ENCODE measurements around the gene CFDP1.

The CFDP1 gene

GRCh38 chr16:75371171-75371570 is 62.1 kb downstream of the CFDP1 start:
- no peak for DNase-seq

DNA sequence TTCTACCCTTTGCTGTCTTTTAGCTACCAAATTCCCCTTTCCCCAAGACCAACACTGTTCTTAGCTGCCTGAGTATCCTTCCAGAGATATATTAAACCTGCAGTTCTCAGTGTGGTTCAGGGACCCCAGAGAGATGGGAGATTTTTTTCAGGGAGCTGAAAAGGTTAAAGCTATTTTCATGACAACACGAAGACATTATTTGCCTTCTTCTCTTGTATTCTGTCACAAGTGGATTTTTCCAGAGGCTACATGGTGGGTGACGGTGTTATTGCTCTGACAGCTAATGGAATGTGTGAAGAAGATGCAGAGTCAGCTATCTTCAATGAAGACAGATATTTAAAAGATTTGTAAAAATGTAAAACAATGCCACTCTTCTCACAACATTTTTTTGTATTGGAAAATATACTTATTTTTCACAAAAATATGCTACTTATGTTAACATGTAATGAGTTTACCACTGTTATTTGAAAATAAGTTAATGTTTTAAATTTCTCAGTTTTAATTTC is 69.0 kb downstream of the CFDP1 start:
- no peak for DNase-seq

DNA sequence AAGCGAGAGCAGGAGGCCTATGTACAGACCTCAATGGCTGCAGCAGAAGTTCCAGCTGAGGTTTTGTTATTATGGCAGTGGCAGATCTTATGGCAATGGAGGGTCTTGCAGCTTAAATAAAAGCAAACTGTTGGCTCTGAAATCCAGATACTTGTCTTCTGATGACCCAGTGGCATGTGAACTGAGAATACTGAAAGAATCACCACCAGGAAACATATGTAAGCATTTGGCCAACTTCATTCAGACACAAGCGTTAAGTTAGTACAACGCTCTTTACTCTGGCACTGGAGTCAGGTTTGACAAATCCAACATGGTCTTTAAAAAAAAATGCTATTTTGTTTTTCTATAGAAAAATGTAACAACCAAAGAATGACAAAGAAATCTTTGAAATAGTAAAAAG is 70.5 kb downstream of the CFDP1 start:
- no peak for DNase-seq

GRCh38 chr16:75361936-75362335 is 71.4 kb downstream of the CFDP1 start:
- DNase-seq = no peak

GRCh38 chr16:75354170-75354569 is 79.1 kb downstream of the CFDP1 start:
- DNase-seq = no peak

DNA sequence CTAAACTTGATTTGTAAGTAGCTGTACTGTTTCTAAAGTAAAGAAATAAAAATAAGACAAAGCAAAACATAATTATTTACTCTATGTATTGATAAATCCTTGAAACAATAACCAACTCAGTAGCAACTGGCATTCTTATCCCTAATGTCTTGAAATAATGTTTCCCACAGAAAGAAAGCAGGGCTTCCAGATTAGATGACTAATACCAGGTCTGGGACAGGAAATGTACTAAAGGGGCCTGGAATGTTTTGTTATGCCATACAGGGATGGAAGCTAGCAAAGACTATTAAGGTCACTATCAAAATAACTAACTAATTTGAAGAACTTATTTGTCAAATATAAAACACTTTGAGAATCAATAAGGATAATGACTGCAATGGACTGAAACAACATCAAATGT is 82.1 kb downstream of the CFDP1 start:
- no peak for DNase-seq

DNA sequence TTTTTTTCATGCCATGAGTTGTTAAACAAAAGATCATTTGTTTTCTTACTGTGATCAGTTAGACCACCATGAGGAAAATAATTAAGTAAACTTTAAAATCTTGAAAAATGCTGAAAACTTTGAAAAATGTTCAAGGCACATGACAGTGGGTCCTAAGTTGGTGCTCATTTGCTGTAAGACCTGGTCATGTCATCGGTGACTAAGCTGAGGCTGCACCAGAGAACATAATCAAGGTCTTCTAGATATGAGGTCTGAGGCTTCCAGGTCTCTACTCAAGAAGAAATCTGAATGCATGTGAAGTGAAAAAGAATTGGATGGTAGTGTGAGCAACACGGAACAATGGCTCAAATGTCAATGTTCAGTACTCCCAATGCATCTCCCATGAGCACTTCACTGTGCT is 87.6 kb downstream of the CFDP1 start:
- no peak for DNase-seq

GRCh38 chr16:75343941-75344340 is 89.4 kb downstream of the CFDP1 start:
- no peak for DNase-seq

DNA sequence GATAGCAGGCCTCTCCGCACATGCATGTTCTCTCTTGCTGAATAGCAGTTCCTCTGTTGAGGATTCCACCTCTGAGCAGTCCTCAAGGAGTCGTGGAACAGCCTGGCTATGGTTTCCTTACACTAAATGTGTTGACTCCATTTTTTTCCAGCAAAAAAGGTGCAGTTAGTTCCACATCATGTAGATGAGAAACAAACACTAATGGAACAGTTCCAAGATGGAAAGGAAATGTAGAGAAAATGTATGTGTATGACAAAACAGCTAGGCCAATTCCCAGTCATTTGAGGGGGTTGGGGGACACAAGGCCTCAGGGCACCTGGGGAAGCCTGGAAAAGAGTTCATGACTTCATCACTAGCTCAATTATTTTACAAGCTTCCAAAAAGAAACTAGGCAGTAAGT is 90.0 kb downstream of the CFDP1 start:
- no peak for DNase-seq

GRCh38 chr16:75342308-75342811 is 90.9 kb downstream of the CFDP1 start:
- no peak for DNase-seq

GRCh38 chr16:75341564-75342307 is 91.6 kb downstream of the CFDP1 start:
- no peak for DNase-seq

DNA sequence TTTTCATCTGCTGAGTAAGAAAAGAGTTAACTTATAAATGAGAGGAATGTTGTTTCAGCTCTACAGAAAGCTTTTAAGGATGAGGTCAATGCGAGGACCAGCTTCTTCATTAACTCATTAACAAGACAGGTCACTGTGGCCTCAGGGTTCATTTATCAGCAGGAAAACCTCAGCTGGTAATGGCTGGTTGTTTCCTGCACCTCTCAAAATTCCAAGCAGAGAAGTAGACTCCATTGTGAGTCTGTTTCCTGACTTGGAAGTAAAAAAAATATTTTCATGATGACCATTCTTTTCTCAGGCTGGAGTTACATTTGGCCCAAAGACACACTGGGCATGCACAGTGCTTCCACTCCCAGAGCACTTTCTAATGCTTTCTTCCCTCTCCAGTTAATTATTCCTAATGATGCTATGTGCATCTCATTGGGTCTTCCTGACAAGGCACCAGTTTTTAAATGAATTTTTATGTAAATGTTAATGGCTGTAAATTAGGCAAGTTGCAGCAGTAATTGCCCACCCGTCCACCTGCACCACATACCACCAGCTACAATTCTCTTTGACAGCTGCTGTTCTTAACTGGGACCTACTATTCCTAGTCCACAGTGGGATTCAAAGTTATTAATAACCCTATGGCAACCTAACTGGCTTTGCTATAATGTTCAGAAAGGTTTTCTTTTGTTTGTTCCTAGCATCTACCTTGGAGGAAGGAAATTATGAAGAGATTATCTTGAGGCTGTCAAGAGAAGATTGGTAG is 92.4 kb downstream of the CFDP1 start:
- no peak for DNase-seq

DNA sequence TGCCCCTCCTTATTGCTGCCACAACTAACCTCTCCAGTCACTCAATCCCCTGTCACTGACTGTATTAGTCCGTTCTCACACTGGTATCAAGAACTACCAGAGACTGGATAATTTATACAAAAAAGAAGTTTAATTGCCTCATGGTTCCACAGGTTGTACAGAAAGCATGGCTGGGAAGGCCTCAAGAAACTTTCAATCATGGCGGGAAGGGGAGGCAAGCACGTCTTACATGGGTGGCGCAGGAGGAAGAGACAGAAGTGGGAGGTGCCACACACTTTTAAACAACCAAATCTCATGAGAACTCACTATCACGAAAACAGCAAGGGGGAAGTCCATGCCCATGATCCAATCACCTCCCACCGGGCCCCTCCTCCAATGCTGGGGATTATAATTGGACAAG is 95.9 kb downstream of the CFDP1 start:
- DNase-seq = no peak

DNA sequence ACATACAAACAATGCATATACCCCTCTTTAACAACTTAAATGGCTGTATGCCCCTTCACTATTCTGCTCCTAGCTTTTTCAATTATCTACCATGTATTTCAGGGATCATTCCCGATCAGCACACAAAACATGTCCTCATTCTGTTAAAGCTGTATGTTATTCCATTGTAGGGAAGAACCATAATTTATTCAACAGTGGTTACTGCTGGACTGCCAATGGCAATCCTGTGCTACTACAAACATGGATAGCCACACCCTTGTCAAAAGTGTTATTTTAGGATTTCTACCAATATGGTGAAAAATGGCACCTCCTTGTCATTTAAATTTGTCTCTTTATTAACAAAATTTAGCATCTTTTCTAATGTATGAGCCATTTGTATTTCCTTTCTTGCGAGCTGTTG is 96.8 kb downstream of the CFDP1 start:
- no peak for DNase-seq

GRCh38 chr16:75333721-75334163 is 99.6 kb downstream of the CFDP1 start:
- DNase-seq = no peak

DNA sequence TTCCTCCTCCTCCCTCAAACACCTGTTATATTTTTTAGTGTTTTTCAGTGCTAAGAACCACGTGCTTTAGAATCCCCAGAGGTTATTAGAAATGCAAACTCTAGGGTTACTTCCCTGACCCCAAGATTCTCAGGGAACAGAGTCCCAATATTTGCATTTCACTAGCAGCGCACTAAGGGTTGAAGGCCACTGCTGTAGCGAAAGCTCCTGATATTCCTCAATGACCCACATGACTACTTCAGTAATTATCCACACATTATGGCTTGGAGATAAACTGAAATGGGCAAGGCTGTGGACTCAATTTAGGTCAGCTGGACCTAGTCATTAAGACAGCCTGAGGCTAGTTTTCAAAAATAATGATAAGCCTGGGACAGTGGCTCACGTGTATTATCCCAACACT is 103.4 kb downstream of the CFDP1 start:
- DNase-seq = no peak

GRCh38 chr16:75326333-75326732 is 107.0 kb downstream of the CFDP1 start:
- DNase-seq = peak; percentile 2

DNA sequence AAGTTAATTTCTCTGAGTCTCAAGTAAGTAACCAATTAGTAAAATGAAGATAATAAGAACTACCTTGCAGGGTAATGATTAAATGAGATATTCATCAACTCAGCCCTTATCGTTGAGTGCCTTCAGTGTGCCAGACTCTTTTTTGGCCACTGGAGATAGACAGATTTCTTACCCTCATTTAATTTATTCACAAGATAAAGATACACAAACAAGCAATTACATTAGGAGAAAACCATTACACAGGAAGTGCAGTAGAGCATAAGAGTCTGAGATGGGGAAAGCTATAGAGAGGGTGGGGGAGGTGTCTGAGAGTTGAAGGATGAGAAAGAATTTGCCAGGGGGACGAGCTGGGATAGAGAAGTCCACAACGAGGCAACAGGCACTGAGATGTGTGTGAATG is 109.4 kb downstream of the CFDP1 start:
- no peak for DNase-seq

DNA sequence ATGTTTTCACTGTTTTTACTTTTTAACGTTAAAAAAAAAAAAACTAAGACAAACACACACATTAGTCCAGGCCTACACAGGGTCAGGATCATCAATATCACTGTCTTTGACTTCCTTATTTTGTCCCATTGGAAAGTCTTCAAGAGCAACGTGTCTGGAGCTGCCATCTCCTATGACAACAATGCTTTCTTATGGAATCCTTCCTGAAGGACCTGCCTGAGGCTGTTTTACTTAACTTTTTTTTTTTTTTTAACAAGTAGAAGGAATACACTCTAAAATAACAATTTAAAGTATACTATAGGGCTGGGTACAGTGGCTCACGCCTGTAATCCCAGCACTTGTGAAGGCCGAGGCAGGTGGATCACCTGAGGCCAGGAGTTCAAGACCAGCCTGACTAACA is 110.1 kb downstream of the CFDP1 start:
- DNase-seq = no peak

- DNase-seq = no peak
These were observed 110.6 kb downstream of the CFDP1 start for GRCh38 chr16:75322740-75323139.

DNA sequence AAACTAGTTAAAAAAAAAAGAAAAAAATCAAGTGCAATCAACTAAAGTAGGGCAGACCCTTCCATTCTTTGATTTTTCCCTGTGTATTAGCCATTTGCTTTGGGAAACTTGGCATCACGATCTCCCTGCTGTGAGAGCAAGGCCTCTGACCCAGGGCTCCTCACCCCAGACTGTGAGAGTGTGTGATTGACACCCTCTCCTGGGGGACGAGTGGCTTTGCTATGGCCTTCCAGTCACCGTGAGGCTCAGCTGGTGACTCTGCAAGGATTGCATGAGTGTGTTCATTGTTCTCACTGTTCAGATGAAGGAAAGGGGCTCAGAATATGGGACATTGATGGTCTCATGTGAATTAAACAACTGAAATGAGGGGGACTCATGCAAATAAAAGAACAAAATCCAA is 112.9 kb downstream of the CFDP1 start:
- no peak for DNase-seq

DNA sequence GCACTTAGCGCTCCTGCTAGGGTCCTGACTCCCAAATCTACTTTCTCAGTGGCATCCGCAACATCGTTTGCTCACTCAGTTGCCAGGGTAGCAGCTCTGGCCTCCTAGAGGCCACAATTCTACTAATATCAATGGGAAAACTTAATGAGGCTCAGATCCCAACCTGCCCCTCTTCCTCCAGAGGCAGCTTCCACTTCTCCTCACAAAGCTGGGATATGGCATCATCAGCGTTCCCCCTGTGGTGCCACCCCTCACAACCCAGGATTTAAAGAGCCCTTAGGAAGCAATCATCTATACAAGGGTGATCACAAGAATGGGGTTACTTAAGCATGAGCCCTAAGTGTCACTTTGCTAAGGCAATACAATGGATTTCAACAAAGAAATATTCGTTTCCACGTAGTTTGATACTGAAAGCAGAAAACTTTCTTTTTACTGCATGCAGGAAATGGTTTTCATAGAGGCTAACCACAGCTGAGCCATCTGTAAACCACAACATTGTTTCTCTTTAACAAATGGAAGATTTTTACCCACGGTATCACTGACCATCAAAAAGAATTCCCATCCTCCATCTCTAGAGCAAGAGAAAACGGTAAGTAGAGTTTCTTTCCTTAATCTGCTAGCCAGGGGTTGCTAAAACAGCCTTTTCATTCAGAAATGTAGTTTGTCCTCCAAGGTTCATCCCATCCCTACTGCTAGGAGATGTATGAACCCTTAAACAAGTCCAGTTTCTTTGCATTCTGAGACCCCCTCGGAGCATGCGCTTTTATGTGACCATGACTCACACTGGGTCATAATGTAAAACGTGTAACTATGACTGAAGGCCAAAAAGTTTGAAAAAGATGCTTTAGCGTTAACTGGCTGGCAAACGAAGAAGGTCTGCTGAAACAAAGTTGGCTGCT is 113.5 kb downstream of the CFDP1 start:
- peak; percentile 9 for DNase-seq

- DNase-seq = no peak
These were observed 114.6 kb downstream of the CFDP1 start for GRCh38 chr16:75318737-75319136.

Measured in central memory CD4-positive, alpha-beta T cell (primary cell).